ENCODE results near the gene CLMN.
"Not testable (repeated sequence)": the region's sequence is repeated elsewhere in the genome, so short reads cannot be mapped to it uniquely, and the experiment has no call there.

CLMN gene

DNA sequence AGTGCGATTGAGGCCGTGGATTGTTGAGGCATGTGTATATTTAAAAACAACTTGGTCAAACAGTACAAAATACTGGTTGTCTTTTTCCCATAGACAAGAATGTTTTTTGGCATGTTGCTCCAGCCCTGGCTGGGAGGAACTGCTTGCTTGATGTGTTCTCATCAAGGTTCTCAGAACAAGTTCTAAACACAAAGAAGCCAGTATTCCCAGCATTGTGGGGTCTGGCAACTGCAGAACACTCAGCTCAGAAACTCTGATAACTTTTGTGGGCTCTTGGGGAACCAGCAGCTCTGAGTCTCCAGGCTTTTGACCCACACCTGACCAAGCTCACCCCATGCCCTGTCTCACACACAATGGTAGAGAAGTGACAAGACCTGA is 135.3 kb downstream of the CLMN start:
- no peak overlapping the region for H3K4me3 ChIP-seq (ENCODE audit: low read depth, low read length)
- no peak for TF ChIP-seq CTCF (IDR thresholded peaks at IDR 0.05; ENCODE audit: low read depth, low read length)

DNA sequence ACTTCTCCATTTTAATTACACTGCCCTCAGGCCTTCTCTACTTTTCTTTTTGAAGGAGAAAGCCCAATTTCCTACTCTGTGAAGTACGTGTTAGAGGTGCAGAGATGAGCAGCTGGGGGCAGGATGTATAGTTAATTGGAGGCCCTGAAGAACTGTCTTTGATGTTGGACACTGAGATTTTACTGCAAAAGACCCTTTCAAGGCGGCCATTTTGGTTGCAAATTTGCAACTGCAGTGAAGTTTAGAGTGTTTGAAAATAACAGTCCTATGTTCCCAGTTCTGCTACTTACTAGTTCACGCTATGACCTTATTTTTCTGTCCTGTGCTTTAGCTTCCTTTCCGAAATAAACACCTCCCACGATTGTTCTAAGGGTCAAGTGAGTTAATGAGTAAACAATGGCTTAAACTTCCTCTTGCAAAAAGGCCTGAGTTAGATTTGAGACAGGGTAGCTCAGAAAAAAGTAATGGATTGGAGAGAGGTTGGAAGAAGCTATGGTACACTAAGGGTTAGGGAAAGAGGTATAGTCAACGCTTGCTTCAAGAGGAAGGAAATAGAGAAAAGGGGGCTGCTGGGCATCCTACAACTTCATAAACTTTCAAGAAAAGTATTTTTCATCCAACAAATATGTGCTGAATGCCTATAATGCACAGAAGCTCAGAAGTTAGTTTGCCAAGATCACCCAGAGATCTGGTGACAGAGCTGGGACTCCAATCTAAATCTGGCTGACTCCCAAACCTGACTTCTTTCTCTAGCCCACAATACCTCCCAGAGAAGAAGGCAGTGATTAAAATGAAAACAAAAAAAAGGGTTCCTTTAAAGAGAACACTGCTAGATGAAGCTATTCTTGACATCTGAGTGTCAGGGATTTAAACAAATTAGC is 135.9 kb downstream of the CLMN start:
- TF ChIP-seq CTCF (IDR thresholded peaks at IDR 0.05; ENCODE audit: low read depth, low read length) = no peak
- H3K4me3 ChIP-seq (ENCODE audit: low read depth, low read length) = no peak overlapping the region

DNA sequence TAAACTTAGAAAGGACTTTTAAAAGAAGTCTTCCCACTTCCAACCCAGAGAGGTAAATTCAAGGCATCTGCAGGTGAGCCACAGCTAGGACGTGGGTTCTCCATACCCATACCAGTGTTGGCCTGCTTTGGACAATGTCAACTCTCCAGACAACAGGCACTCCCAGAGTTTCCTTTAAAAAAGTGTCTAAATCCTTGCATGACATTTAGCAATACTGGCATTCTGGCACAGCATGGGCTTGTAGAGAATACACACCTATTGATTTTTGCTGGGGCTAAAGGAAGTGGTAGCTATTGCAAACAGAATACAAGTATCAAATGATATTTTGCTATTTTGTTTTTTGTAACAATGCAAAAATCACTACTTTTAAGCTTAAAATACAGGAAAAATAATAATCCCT is 136.6 kb downstream of the CLMN start:
- no peak for TF ChIP-seq CTCF (IDR thresholded peaks at IDR 0.05; ENCODE audit: low read depth, low read length)
- no peak overlapping the region for H3K4me3 ChIP-seq (ENCODE audit: low read depth, low read length)

DNA sequence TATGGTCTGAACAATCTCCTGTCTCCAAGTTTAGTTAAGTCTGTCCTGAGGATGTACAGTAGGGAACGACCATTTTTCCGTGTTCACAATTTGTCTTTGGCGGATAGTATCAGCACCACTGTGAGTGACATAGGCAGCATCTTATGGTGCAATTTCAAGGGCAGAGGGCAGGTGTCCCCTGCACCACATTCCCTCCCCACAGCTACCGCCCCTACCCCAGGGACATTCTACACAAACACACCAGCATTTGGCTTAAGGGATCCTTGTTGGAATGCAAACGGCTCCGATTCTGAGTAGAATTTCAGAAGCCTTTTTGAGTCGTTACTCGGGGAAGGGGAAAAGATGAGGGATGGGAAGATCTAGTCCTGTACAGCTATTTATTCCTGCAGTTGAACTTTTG is 137.3 kb downstream of the CLMN start:
- no peak for TF ChIP-seq CTCF (IDR thresholded peaks at IDR 0.05; ENCODE audit: low read depth, low read length)

DNA sequence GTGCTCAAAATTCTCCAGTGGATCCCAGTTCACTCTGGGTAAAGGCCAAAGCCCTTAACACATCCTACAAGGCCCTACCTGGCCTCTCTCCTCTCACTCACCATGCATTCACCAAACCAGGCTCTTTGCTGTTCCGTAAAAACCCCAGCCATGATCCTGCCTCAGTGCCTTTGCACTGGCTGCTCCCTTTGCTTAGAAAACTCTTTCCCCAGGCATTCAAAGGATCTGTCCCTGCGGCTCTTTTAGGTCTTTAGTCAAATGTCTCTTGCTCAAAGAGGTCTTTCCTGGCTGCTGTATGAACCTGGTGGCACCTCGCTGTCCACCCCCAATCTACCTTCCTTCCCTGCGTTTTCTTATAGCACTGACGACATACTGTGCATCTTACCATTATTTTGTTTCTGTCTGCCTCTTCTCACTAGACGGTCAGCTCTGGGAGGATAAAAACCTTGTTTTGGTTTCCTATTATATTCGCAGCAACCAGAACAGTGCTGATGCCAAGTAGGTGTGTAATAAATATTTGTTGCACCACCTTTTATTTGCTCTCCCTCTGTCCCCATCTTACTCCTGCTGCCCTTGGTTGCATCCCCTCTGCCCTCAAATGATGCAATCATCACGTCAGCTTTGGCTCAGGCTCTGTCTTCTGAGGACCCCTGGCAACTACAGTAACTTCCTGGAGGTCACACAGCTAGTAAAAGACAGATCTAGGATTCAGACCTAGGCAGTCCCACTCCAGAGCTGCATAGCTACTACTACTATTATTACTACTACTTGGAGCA is 138.6 kb downstream of the CLMN start:
- no peak for TF ChIP-seq CTCF (IDR thresholded peaks at IDR 0.05; ENCODE audit: low read depth, low read length)
- no peak overlapping the region for H3K4me3 ChIP-seq (ENCODE audit: low read depth, low read length)

More for the DNA sequence above, 137.3 kb downstream of the CLMN start:
- no peak overlapping the region for H3K4me3 ChIP-seq (ENCODE audit: low read depth, low read length)

- H3K4me3 ChIP-seq (ENCODE audit: low read depth, low read length) = not testable (repeated sequence)
These were observed 144.0 kb downstream of the CLMN start for GRCh38 chr14:95175670-95176069.

DNA sequence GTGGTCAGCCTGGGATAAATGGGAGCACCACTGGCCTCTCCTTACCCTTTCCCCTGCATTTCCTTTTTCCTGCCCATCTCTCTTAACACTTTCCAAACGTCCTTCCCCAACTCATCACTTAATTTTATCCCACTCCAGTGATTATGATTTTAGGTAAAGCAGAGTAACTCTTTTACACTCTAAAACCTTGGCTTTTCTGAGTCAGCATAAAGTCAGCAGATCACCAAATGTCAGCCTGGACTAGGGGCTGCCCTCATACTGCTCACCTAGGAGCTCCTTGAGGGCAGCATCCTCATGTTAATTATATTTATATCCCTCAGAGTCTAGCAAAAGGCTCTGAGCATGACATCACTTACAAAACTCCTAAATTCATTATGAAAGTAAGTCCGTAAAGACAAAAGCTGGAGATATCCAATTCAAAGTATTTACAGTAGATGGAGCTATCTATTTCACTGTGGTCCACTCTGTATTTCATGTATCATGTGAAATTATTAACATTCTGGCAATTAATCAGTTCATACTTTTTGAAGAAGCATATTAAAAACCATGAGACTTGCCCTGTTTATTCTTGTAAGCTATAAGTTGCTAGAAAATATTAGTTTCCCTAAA is 145.4 kb downstream of the CLMN start:
- H3K4me3 ChIP-seq (ENCODE audit: low read depth, low read length) = no peak overlapping the region
- no peak for TF ChIP-seq CTCF (IDR thresholded peaks at IDR 0.05; ENCODE audit: low read depth, low read length)

Data from WI38 (cell line).